Measurements from ENCODE around the gene SPATA24. TPM values are rescaled to one million over a fixed set of nuclear protein-coding genes. Genes with fewer than 3 reads are reported as not detected.

SPATA24 gene
- total and polyA plus RNA-seq, 4 donors: 1.8 to 2.7 (median 2.5) TPM

- peak overlapping the region; percentile 92 to 95 for H3K27ac ChIP-seq (ENCODE audit: low read depth in 1 of 2, low read length in 2 of 2)
- no peaks in the 10 kb centered on the region for H3K27me3 ChIP-seq (ENCODE audit: control insufficient read depth in 4 of 4, insufficient read depth in 4 of 4, low read length in 3 of 4)
- no peak for TF ChIP-seq YY1 (IDR thresholded peaks at IDR 0.05)
- no peak for TF ChIP-seq SP1 (IDR thresholded peaks at IDR 0.05)
- H3K4me3 ChIP-seq (ENCODE audit: low read depth in 1 of 3, low read length in 3 of 3): peak overlapping the region; percentile 40 to 89 (median 74)
- DNase-seq (ENCODE audit: low spot score): no peak
- H3K9ac ChIP-seq (ENCODE audit: low read depth in 1 of 2, low read length in 2 of 2): peak overlapping the region in 1 of 2 donors; percentile 56
- H3K4me1 ChIP-seq (ENCODE audit: control insufficient read depth in 4 of 4, insufficient read depth in 4 of 4, low read length in 3 of 4): peaks cover 0 to 11% (median 8%) of the 10 kb centered on the region in 4 donors
- H3K36me3 ChIP-seq (ENCODE audit: control insufficient read depth in 4 of 4, insufficient read depth in 3 of 4, low read depth in 1 of 4, low read length in 3 of 4): no peaks in the 10 kb centered on the region
- 37% methylated on average over 7 of the region's 7 CpGs for WGBS
- H3K9me3 ChIP-seq (ENCODE audit: control insufficient read depth in 4 of 4, low read length in 3 of 4): no peaks in the 10 kb centered on the region
These were observed 487 bp downstream of the SPATA24 start for GRCh38 chr5:139403418-139403786.

DNA sequence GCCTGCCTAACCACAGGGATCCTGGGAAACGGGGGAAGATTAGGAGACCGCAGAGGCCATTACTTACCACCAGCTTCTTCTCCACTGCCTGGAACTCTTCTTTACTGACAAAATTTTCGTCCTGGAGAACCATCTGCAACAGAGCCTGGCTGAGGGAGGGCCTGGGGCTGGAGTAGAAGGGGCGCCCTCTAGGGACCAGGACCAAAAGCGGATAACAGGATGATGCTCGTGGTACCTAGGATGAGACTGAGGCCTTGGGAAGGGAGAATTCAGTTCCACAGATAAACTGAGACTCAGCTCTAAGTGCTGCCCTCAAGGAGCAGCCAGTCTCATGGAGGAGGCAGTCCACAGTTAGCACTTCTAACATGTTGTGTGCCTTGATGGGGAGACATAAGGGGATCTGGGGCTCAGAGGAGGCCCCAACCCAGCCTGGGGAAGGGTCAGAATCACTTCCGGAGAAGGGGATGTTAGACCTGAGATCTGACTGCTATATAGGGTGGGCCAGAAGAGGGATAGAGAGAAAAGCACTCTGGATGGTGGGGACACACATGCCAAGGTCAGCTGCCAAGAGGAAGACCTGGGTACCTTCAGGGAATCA lies 1.2 kb downstream of the SPATA24 start:
- peak; percentile 60 for DNase-seq (ENCODE audit: low spot score)
- Histone ChIP-seq H3K36me3 (ENCODE audit: control insufficient read depth in 4 of 4, insufficient read depth in 3 of 4, low read depth in 1 of 4, low read length in 3 of 4) (no peaks in the 10 kb centered on the region), H3K4me1 (ENCODE audit: control insufficient read depth in 4 of 4, insufficient read depth in 4 of 4, low read length in 3 of 4) (peaks cover 0 to 11% (median 8%) of the 10 kb centered on the region in 4 donors), H3K9ac (ENCODE audit: low read depth in 1 of 2, low read length in 2 of 2) (no peak overlapping the region), H3K27me3 (ENCODE audit: control insufficient read depth in 4 of 4, insufficient read depth in 4 of 4, low read length in 3 of 4) (no peaks in the 10 kb centered on the region), H3K4me3 (ENCODE audit: low read depth in 1 of 3, low read length in 3 of 3) (no peak overlapping the region), H3K9me3 (ENCODE audit: control insufficient read depth in 4 of 4, low read length in 3 of 4) (no peaks in the 10 kb centered on the region), H3K27ac (ENCODE audit: low read depth in 1 of 2, low read length in 2 of 2) (no peak overlapping the region)
- TF ChIP-seq RAD21 (IDR thresholded peaks at IDR 0.05): peak; percentile 52 to 69
- no peak for TF ChIP-seq GABPA (IDR thresholded peaks at IDR 0.05 in 1 of 2, conservative IDR thresholded peaks at IDR 0.05 in 1 of 2)
- TF ChIP-seq, protein P1, sequence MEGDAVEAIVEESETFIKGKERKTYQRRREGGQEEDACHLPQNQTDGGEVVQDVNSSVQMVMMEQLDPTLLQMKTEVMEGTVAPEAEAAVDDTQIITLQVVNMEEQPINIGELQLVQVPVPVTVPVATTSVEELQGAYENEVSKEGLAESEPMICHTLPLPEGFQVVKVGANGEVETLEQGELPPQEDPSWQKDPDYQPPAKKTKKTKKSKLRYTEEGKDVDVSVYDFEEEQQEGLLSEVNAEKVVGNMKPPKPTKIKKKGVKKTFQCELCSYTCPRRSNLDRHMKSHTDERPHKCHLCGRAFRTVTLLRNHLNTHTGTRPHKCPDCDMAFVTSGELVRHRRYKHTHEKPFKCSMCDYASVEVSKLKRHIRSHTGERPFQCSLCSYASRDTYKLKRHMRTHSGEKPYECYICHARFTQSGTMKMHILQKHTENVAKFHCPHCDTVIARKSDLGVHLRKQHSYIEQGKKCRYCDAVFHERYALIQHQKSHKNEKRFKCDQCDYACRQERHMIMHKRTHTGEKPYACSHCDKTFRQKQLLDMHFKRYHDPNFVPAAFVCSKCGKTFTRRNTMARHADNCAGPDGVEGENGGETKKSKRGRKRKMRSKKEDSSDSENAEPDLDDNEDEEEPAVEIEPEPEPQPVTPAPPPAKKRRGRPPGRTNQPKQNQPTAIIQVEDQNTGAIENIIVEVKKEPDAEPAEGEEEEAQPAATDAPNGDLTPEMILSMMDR (IDR thresholded peaks at IDR 0.05; ENCODE audit: low read depth, low read length, missing input control): peak; percentile 34
- 72% methylated on average over 7 of the region's 7 CpGs for WGBS

DNA sequence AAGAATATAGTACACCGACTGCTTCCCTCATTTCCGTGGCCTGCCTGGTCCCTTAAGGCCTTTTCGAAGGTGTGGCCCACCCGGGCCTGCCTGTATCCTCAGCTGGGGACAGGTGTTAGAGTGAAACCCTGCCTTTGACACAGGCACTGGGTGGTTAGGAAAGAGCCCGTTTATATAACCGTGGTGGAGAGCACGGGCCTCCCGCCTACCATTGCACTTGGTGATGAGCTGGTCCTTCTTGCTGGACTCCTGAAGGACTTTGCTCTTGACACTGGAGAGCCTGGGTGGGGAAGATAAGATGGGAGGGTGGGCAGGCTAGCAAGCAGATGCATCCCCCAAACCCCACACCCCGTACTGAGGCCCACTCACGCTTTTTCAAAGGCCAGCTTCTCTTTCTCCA lies 2.3 kb downstream of the SPATA24 start:
- no peak overlapping the region for H3K4me3 ChIP-seq (ENCODE audit: low read depth in 1 of 3, low read length in 3 of 3)
- H3K27ac ChIP-seq (ENCODE audit: low read depth in 1 of 2, low read length in 2 of 2): no peak overlapping the region
- H3K9ac ChIP-seq (ENCODE audit: low read depth in 1 of 2, low read length in 2 of 2): no peak overlapping the region
- H3K27me3 ChIP-seq (ENCODE audit: control insufficient read depth in 4 of 4, insufficient read depth in 4 of 4, low read length in 3 of 4): no peaks in the 10 kb centered on the region
- TF ChIP-seq RAD21 (IDR thresholded peaks at IDR 0.05) (no peak), YY1 (IDR thresholded peaks at IDR 0.05) (no peak), NR2F2 (IDR thresholded peaks at IDR 0.05) (no peak), TAF1 (conservative IDR thresholded peaks at IDR 0.05) (no peak), SP1 (IDR thresholded peaks at IDR 0.05) (no peak), ATF3 (IDR thresholded peaks at IDR 0.05) (no peak), ZBTB33 (IDR thresholded peaks at IDR 0.05) (no peak), FOXA2 (IDR thresholded peaks at IDR 0.05) (no peak), EGR1 (IDR thresholded peaks at IDR 0.05; ENCODE audit: low read depth in 2 of 2) (no peak), RXRA (IDR thresholded peaks at IDR 0.05) (no peak), REST (IDR thresholded peaks at IDR 0.05) (no peak), HNF4G (IDR thresholded peaks at IDR 0.05) (no peak), FOXA1 (IDR thresholded peaks at IDR 0.05) (no peak), GABPA (IDR thresholded peaks at IDR 0.05 in 1 of 2, conservative IDR thresholded peaks at IDR 0.05 in 1 of 2) (no peak)
- TF ChIP-seq, protein P1 (IDR thresholded peaks at IDR 0.05; ENCODE audit: low read depth, low read length, missing input control): no peak
- no peak for DNase-seq (ENCODE audit: low spot score)
- H3K9me3 ChIP-seq (ENCODE audit: control insufficient read depth in 4 of 4, low read length in 3 of 4): no peaks in the 10 kb centered on the region
- peaks cover 0 to 1% (median 0%) of the 10 kb centered on the region in 4 donors for H3K36me3 ChIP-seq (ENCODE audit: control insufficient read depth in 4 of 4, insufficient read depth in 3 of 4, low read depth in 1 of 4, low read length in 3 of 4)
- peaks cover 0 to 11% (median 8%) of the 10 kb centered on the region in 4 donors for H3K4me1 ChIP-seq (ENCODE audit: control insufficient read depth in 4 of 4, insufficient read depth in 4 of 4, low read length in 3 of 4)
- 94% methylated on average over 10 of the region's 10 CpGs for WGBS
